ENCODE results near the gene STXBP6. TPM values are rescaled to one million over a fixed set of nuclear protein-coding genes. Genes with fewer than 3 reads are reported as not detected.

Gene STXBP6
- total and polyA plus RNA-seq, 2 of the 13 experiments (the other 11 are each of a cell fraction or from before 2014, with no cell fraction given) = 35.3 to 42.8 TPM

- TF ChIP-seq ZNF552 (CRISPR knock-in tag; IDR thresholded peaks at IDR 0.05; ENCODE audit: borderline replicate concordance) (no peak), MIER2 (CRISPR knock-in tag; IDR thresholded peaks at IDR 0.05) (peak; percentile 61; the same call in 1 of the 2 replicates), CCAR2 (optimal IDR thresholded peaks at IDR 0.05; ENCODE audit: low read depth, low read length) (peak; percentile 59), ZBTB37 (CRISPR knock-in tag; IDR thresholded peaks at IDR 0.05) (no peak), MLXIP (CRISPR knock-in tag; IDR thresholded peaks at IDR 0.05; ENCODE audit: borderline replicate concordance) (no peak), FOXA1 (IDR thresholded peaks at IDR 0.05) (no peak), FOXA1 (CRISPR knock-in tag; IDR thresholded peaks at IDR 0.05) (peak; percentile 57; the same call in 1 of the 2 replicates), MAFG (CRISPR knock-in tag; IDR thresholded peaks at IDR 0.05) (no peak), ZNF776 (CRISPR knock-in tag; IDR thresholded peaks at IDR 0.05) (no peak), KMT2A (CRISPR knock-in tag; IDR thresholded peaks at IDR 0.05) (0 out of 2 replicates have a peak, but pooled peaks have one; percentile 15), E2F1 (CRISPR knock-in tag; IDR thresholded peaks at IDR 0.05) (no peak), JDP2 (CRISPR knock-in tag; IDR thresholded peaks at IDR 0.05; ENCODE audit: borderline replicate concordance) (no peak), ZSCAN30 (CRISPR knock-in tag; IDR thresholded peaks at IDR 0.05) (0 out of 2 replicates have a peak, but pooled peaks have one; percentile 68), MXI1 (IDR thresholded peaks at IDR 0.05; ENCODE audit: borderline replicate concordance, low read depth, low read length) (no peak), CAMTA2 (CRISPR knock-in tag; IDR thresholded peaks at IDR 0.05; ENCODE audit: borderline replicate concordance) (no peak), ZMAT5 (CRISPR knock-in tag; IDR thresholded peaks at IDR 0.05; ENCODE audit: borderline replicate concordance, low read depth) (no peak), ZNF704 (CRISPR knock-in tag; IDR thresholded peaks at IDR 0.05; ENCODE audit: borderline replicate concordance) (no peak), ZNF33B (CRISPR knock-in tag; IDR thresholded peaks at IDR 0.05) (0 out of 2 replicates have a peak, but pooled peaks have one; percentile 50), CBX2 (IDR thresholded peaks at IDR 0.05; ENCODE audit: low read depth, low read length) (no peak), CBX2 (CRISPR knock-in tag; IDR thresholded peaks at IDR 0.05; ENCODE audit: low read depth) (no peak), PCBP1 (IDR thresholded peaks at IDR 0.05; ENCODE audit: borderline replicate concordance, low read depth, low read length) (no peak), HNF4G (IDR thresholded peaks at IDR 0.05; ENCODE audit: borderline replicate concordance, low read depth, low read length) (no peak; the same call in 1 of the 2 replicates), HNF4G (CRISPR knock-in tag; IDR thresholded peaks at IDR 0.05; ENCODE audit: borderline replicate concordance, low read depth) (no peak; the same call in none of the 2 replicates), GTF3A (CRISPR knock-in tag; conservative IDR thresholded peaks at IDR 0.05) (no peak), ZNF720 (CRISPR knock-in tag; IDR thresholded peaks at IDR 0.05) (no peak)
Observed at GRCh38 chr14:24885410-24885913, 164.5 kb downstream of the STXBP6 start (continued).

Measured in HepG2 (cell line).